Activated T-helper 17 cell treated with anti-CD3 and anti-CD28 coated beads, Interleukin-2, amount 50 U/mL, for 72 hours (primary cell): ENCODE measurements around the gene SERPINA12. TPM values are rescaled to one million over a fixed set of nuclear protein-coding genes. Genes with fewer than 3 reads are reported as not detected.

ENCODE experiments used
- total RNA-seq, 2 donors: library from RNA; stranded (reverse); gene quantifications; one replicate each; pipeline ENCODE4 v1.2.3, GENCODE V29; 2022

The SERPINA12 gene
- total RNA-seq, 2 donors from 2014 or later: not detected

Other genes starting within 250 kb of the SERPINA12 start
- gene SERPINA10, start 216.2 kb downstream of the SERPINA12 start, total RNA-seq: not detected
- under 1 TPM in 1 of 2 donors, not detected in 1; 0.61 TPM for gene SERPINA6, start 186.1 kb downstream of the SERPINA12 start, total RNA-seq
- gene SERPINA2, start 142.8 kb downstream of the SERPINA12 start, total RNA-seq: under 1 TPM in 1 of 2 donors, not detected in 1; 0.29 TPM
- gene SERPINA1, start 120.9 kb downstream of the SERPINA12 start, total RNA-seq: 100 to 1,000 TPM in 1 of 2 donors, 1 to 10 TPM in 1; 1.3 to 160 TPM
- not detected for gene SERPINA11, start 56.7 kb downstream of the SERPINA12 start, total RNA-seq
- not detected for gene SERPINA9, start 33.3 kb downstream of the SERPINA12 start, total RNA-seq
- gene SERPINA4, start 52.0 kb upstream of the SERPINA12 start, total RNA-seq: not detected
- gene SERPINA5, start 72.0 kb upstream of the SERPINA12 start, total RNA-seq: not detected
- not detected for gene SERPINA3, start 102.9 kb upstream of the SERPINA12 start, total RNA-seq